Endothelial cell (in vitro differentiated cells): ENCODE measurements around the gene RFNG. TPM values are rescaled to one million over a fixed set of nuclear protein-coding genes. Genes with fewer than 3 reads are reported as not detected.

Experiments used
- DNase-seq: peaks from one replicate; pipeline ENCODE4 v3.0.0; 2021; ENCODE audit warnings: low spot score
- H3K27ac Mint-ChIP-seq: one replicate; pipeline ENCODE4 v1.8.0; 2021; ENCODE audit warnings: mixed read lengths, inconsistent platforms; ENCODE audit not compliant: unreplicated experiment
- H3K27me3 Mint-ChIP-seq: one replicate; pipeline ENCODE4 v1.8.0; 2021; ENCODE audit warnings: mild to moderate bottlenecking, moderate library complexity, mixed read lengths, inconsistent platforms; ENCODE audit not compliant: unreplicated experiment
- H3K36me3 Mint-ChIP-seq: one replicate; pipeline ENCODE4 v1.8.0; 2021; ENCODE audit warnings: mild to moderate bottlenecking, low read depth, mixed read lengths, inconsistent platforms; ENCODE audit not compliant: unreplicated experiment
- H3K4me1 Mint-ChIP-seq: one replicate; pipeline ENCODE4 v1.8.0; 2021; ENCODE audit warnings: mild to moderate bottlenecking, mixed read lengths, inconsistent platforms; ENCODE audit not compliant: unreplicated experiment
- H3K4me3 Mint-ChIP-seq: one replicate; pipeline ENCODE4 v1.8.0; 2021; ENCODE audit warnings: mild to moderate bottlenecking, mixed read lengths, inconsistent platforms; ENCODE audit not compliant: unreplicated experiment
- H3K9me3 Mint-ChIP-seq: one replicate; pipeline ENCODE4 v1.8.0; 2021; ENCODE audit warnings: mixed read lengths, inconsistent platforms; ENCODE audit not compliant: unreplicated experiment
- CTCF ChIP-seq: fragments of 200-600 bp; sonication (generic); IDR thresholded peaks from one replicate; pipeline ENCODE4 v1.5.0; 2021; ENCODE audit warnings: antibody characterized with exemption; ENCODE audit not compliant: unreplicated experiment
- total RNA-seq: library from RNA; stranded (reverse); fragmentation: NEBNext Ultra II Directional; extraction: Animal tissue kit (Norgen Biotek cat#: 25700); gene quantifications from one replicate; pipeline ENCODE4 v1.2.1, GENCODE V29; 2021; ENCODE audit not compliant: unreplicated experiment

The RFNG gene
- total RNA-seq, 1 donor from 2014 or later, result 19.7 TPM

- TF ChIP-seq CTCF, result no peak
- Mint-ChIP-seq H3K9me3 (no peaks in the 10 kb centered on the region), H3K4me3 (no peak overlapping the region)
Measured at GRCh38 chr17:82049106-82049505, 2.5 kb downstream of the RFNG start.

GRCh38 chr17:82048571-82048971 lies 3.0 kb downstream of the RFNG start:
- DNase-seq, result no peak
- no peaks in the 10 kb centered on the region for H3K4me1 Mint-ChIP-seq
- H3K4me3 Mint-ChIP-seq, result no peak overlapping the region
- peaks cover 8% of the 10 kb centered on the region for H3K36me3 Mint-ChIP-seq
- peaks cover 7% of the 10 kb centered on the region for H3K27me3 Mint-ChIP-seq
- H3K27ac Mint-ChIP-seq, result no peak overlapping the region
- H3K9me3 Mint-ChIP-seq, result no peaks in the 10 kb centered on the region
- TF ChIP-seq CTCF, result no peak

More at GRCh38 chr17:82049106-82049505, 2.5 kb downstream of the RFNG start:
- peaks cover 8% of the 10 kb centered on the region for H3K36me3 Mint-ChIP-seq
- no peak for DNase-seq
- H3K27ac Mint-ChIP-seq, result no peak overlapping the region
- peaks cover 10% of the 10 kb centered on the region for H3K27me3 Mint-ChIP-seq
- no peaks in the 10 kb centered on the region for H3K4me1 Mint-ChIP-seq

- Mint-ChIP-seq H3K4me1 (no peaks in the 10 kb centered on the region), H3K27ac (no peak overlapping the region), H3K27me3 (peaks cover 6% of the 10 kb centered on the region), H3K9me3 (no peaks in the 10 kb centered on the region), H3K4me3 (peak overlapping the region; percentile 62), H3K36me3 (peaks cover 8% of the 10 kb centered on the region)
- TF ChIP-seq CTCF, result no peak
- DNase-seq, result no peak
Measured at GRCh38 chr17:82047914-82048570, 3.6 kb downstream of the RFNG start.

- H3K27me3 Mint-ChIP-seq, result peaks cover 6% of the 10 kb centered on the region
- no peak for TF ChIP-seq CTCF
- peak overlapping the region; percentile 62 for H3K4me3 Mint-ChIP-seq
- H3K9me3 Mint-ChIP-seq, result no peaks in the 10 kb centered on the region
- no peak overlapping the region for H3K27ac Mint-ChIP-seq
- H3K36me3 Mint-ChIP-seq, result peaks cover 8% of the 10 kb centered on the region
- H3K4me1 Mint-ChIP-seq, result no peaks in the 10 kb centered on the region
- no peak for DNase-seq
Measured at GRCh38 chr17:82047379-82047778, 4.2 kb downstream of the RFNG start.

- Mint-ChIP-seq H3K27ac (no peak overlapping the region), H3K4me1 (no peaks in the 10 kb centered on the region), H3K9me3 (no peaks in the 10 kb centered on the region), H3K27me3 (peaks cover 9% of the 10 kb centered on the region), H3K4me3 (peak overlapping the region; percentile 62), H3K36me3 (peaks cover 8% of the 10 kb centered on the region)
- DNase-seq, result no peak
- no peak for TF ChIP-seq CTCF
Measured at GRCh38 chr17:82046903-82047302, 4.7 kb downstream of the RFNG start.
